Measurements from ENCODE around the gene PRPH. TPM values are rescaled to one million over a fixed set of nuclear protein-coding genes. Genes with fewer than 3 reads are reported as not detected.

PRPH gene
- total and polyA plus RNA-seq, 9 of the 15 experiments (the other 6 are each of a cell fraction or from before 2014, with no cell fraction given) = 0.27 to 1.9 (median 1.3) TPM; not detected in 1

GRCh38 chr12:49261721-49262120 is 33.2 kb upstream of the PRPH start:
- BruUV-seq (replicated peaks) = no TSS peak
- in situ Hi-C loops (cut with MboI) (no loop called here), intact Hi-C loops (cut with micrococcal nuclease) (loop anchor here (10.0 kb wide), 1 partner anchor 127 kb away; the partner anchor contains the start of gene TUBA1B)
- DNase-seq (ENCODE audit: extremely low read depth in 1 of 4, low spot score in 3 of 4) (no peak), FAIRE-seq (no peak), ATAC-seq (no peak)
- Histone ChIP-seq H3K4me1 (replicated peaks in 1 of 2; ENCODE audit: control insufficient read depth in 2 of 2, insufficient read depth in 2 of 2, low read length in 2 of 2) (peaks cover 12 to 18% of the 10 kb centered on the region in 2 experiments; a peak in 4 of 5 replicates), H3K79me2 (ENCODE audit: control insufficient read depth, insufficient read depth, low read length) (peaks cover 36% of the 10 kb centered on the region), H3K4me3 (no peak overlapping the region), H3K27me3 (ENCODE audit: control insufficient read depth in 2 of 2, insufficient read depth in 2 of 2, low read length in 2 of 2) (no peaks in the 10 kb centered on the region), H3K36me3 (ENCODE audit: control insufficient read depth, insufficient read depth, low read length) (peaks cover 11% of the 10 kb centered on the region; the same call in 2 of the 3 replicates), H3K9me3 (replicated peaks; ENCODE audit: control insufficient read depth, insufficient read depth, low read depth, low read length) (no peaks in the 10 kb centered on the region), H3K4me2 (ENCODE audit: insufficient read depth, low read length) (no peak overlapping the region), H3K9me1 (ENCODE audit: control insufficient read depth, insufficient read depth, low read length) (no peaks in the 10 kb centered on the region), H3K9ac (ENCODE audit: insufficient read depth in 1 of 2, low read depth in 2 of 2, low read length in 2 of 2) (no peak overlapping the region), H4K20me1 (replicated peaks; ENCODE audit: control insufficient read depth, insufficient read depth, low read length) (peaks cover under 1% of the 10 kb centered on the region), H3K27ac (ENCODE audit: extremely low read depth, low read depth, low read length) (no peak overlapping the region), H2AFZ (ENCODE audit: low read depth, low read length) (no peak overlapping the region)
- CTCF ChIA-PET (ENCODE audit: low intra/inter-chr PET ratio) = no interaction called here
- POLR2A ChIA-PET = interaction anchor here (0.7 kb wide), 1 partner anchor 131 kb away, joined by 4 read pairs; the partner anchor contains the start of gene TUBA1B
- WGBS (ENCODE audit: insufficient coverage, low coverage, missing lambda C conversion rate) = 84% methylated on average over 2 of the region's 2 CpGs
- no peak for TF ChIP-seq SPI1 (IDR thresholded peaks at IDR 0.05; ENCODE audit: borderline replicate concordance, low read depth, low read length)
- TF ChIP-seq PCBP1 (IDR thresholded peaks at IDR 0.05; ENCODE audit: low read depth, low read length, poor library complexity, severe bottlenecking) = no peak
- TF ChIP-seq, protein P1, sequence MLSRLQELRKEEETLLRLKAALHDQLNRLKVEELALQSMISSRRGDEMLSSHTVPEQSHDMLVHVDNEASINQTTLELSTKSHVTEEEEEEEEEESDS (CRISPR knock-in tag; IDR thresholded peaks at IDR 0.05) = no peak
- no peak for TF ChIP-seq WHSC1 (IDR thresholded peaks at IDR 0.05; ENCODE audit: low read length)
- no peak for TF ChIP-seq SMAD1 (IDR thresholded peaks at IDR 0.05; ENCODE audit: low read depth, low read length, partially characterized antibody)
- no peak for TF ChIP-seq ZBTB40 (IDR thresholded peaks at IDR 0.05)
- no peak for TF ChIP-seq ZBTB40 (CRISPR knock-in tag; IDR thresholded peaks at IDR 0.05)
- TF ChIP-seq FOXP1 (CRISPR knock-in tag; IDR thresholded peaks at IDR 0.05) = no peak
- TF ChIP-seq SFPQ (IDR thresholded peaks at IDR 0.05; ENCODE audit: low read depth, low read length) = no peak
- no peak for TF ChIP-seq ZFPM2 (CRISPR knock-in tag; IDR thresholded peaks at IDR 0.05)
- no peak for TF ChIP-seq ZNF143 (CRISPR knock-in tag; IDR thresholded peaks at IDR 0.05)

Measured in K562 (cell line).